H1 (cell line): Measurements from ENCODE around the gene ANGPTL8. TPM values are rescaled to one million over a fixed set of nuclear protein-coding genes. Genes with fewer than 3 reads are reported as not detected.

Experiments
- CTCF ChIA-PET: fragments of 300-600 bp; sonication (Branson Sonifier 250); formaldehyde crosslinking; loops from one replicate; lab custom pipeline; 2021; ENCODE audit not compliant: partially characterized antibody; lab: Charles Lee
- POLR2A ChIA-PET: fragments of 300-600 bp; sonication (Branson Sonifier 250); formaldehyde crosslinking; loops from one replicate; lab custom pipeline; 2021; ENCODE audit warnings: inconsistent platforms; ENCODE audit not compliant: partially characterized antibody; lab: Charles Lee
- DNase-seq, 2 experiments: peaks; one replicate each; pipeline versions ENCODE4 v3.0.0 to v3.0.0-alpha.2; 2010 to 2022; ENCODE audit warnings: low spot score in 2 of 2, low read depth in 1 of 2, mixed read lengths in 1 of 2
- FAIRE-seq: peaks from 2 replicates; lab custom pipeline; 2011; peaks lifted over from hg19 to GRCh38; lab: Jason Lieb, UNC
- H2AFZ ChIP-seq: 2 replicates; pipeline ENCODE4 v1.8.1; 2012; ENCODE audit warnings: low read length, inconsistent platforms
- H2AK5ac ChIP-seq: 2 replicates; pipeline ENCODE4 v1.6.1; 2013; ENCODE audit warnings: low read depth, low read length
- H2BK120ac ChIP-seq: replicated peaks from 2 replicates; pipeline ENCODE3; 2013; ENCODE audit warnings: low read depth, low read length, inconsistent platforms
- H2BK12ac ChIP-seq: 2 replicates; pipeline ENCODE4 v1.6.1; 2013; ENCODE audit warnings: low read depth, low read length
- H2BK15ac ChIP-seq: 2 replicates; pipeline ENCODE4 v1.6.1; 2013; ENCODE audit warnings: low read length
- H2BK20ac ChIP-seq: 2 replicates; pipeline ENCODE4 v1.6.1; 2013; ENCODE audit warnings: low read length
- H2BK5ac ChIP-seq: 2 replicates; pipeline ENCODE4 v1.6.1; 2013; ENCODE audit warnings: low read depth, low read length
- H3K14ac ChIP-seq: 2 replicates; pipeline ENCODE4 v1.6.1; 2013; ENCODE audit warnings: inconsistent platforms; ENCODE audit not compliant: insufficient read length
- H3K18ac ChIP-seq: 2 replicates; pipeline ENCODE4 v1.6.1; 2013; ENCODE audit warnings: low read length; ENCODE audit errors: extremely low read depth
- H3K23ac ChIP-seq: 2 replicates; pipeline ENCODE4 v1.6.1; 2013; ENCODE audit warnings: inconsistent platforms; ENCODE audit not compliant: insufficient read length
- H3K23me2 ChIP-seq: 2 replicates; pipeline ENCODE4 v1.6.1; 2013; ENCODE audit warnings: low read depth, low read length
- H3K27ac ChIP-seq: 2 replicates; pipeline ENCODE4 v1.6.1; 2011; ENCODE audit warnings: low read depth, low read length, inconsistent platforms
- H3K27me3 ChIP-seq, 4 experiments: replicated peaks in 1 of 4; 1 replicate in 1 of 4; 2 replicates in 3 of 4; pipeline versions ENCODE4 v1.6.1 to v1.8.1; 2011 to 2013; ENCODE audit warnings: low read length in 3 of 4, mild to moderate bottlenecking in 3 of 4, inconsistent platforms in 2 of 4, mixed read lengths in 2 of 4, moderate library complexity in 1 of 4; ENCODE audit not compliant: control insufficient read depth in 3 of 4, insufficient read depth in 3 of 4; ENCODE audit errors: extremely low read depth in 1 of 4
- H3K36me3 ChIP-seq, 4 experiments: 2 replicates each; pipeline versions ENCODE4 v1.6.1 to v1.8.1; 2011 to 2013; ENCODE audit warnings: mild to moderate bottlenecking in 4 of 4, low read length in 3 of 4, moderate library complexity in 2 of 4, control low read depth in 1 of 4, inconsistent platforms in 1 of 4; ENCODE audit not compliant: insufficient read depth in 4 of 4, control insufficient read depth in 2 of 4
- H3K4ac ChIP-seq: replicated peaks from 2 replicates; pipeline ENCODE3; 2013; ENCODE audit warnings: low read length, low read depth, mixed read lengths, inconsistent platforms; ENCODE audit not compliant: insufficient read length
- H3K4me1 ChIP-seq, 4 experiments: replicated peaks in 1 of 4; 1 replicate in 1 of 4; 2 replicates in 3 of 4; pipeline versions ENCODE4 v1.6.1 to v1.8.1; 2011 to 2013; ENCODE audit warnings: low read length in 3 of 4, inconsistent platforms in 2 of 4, mixed read lengths in 1 of 4; ENCODE audit not compliant: insufficient read depth in 4 of 4, control insufficient read depth in 3 of 4
- H3K4me2 ChIP-seq, 2 experiments: 2 replicates each; pipeline versions ENCODE4 v1.6.1 to v1.8.1; 2011 to 2013; ENCODE audit warnings: low read depth in 2 of 2, low read length in 2 of 2, control low read depth in 1 of 2, inconsistent platforms in 1 of 2, mild to moderate bottlenecking in 1 of 2; ENCODE audit not compliant: insufficient read depth in 1 of 2
- H3K4me3 ChIP-seq, 4 experiments: fragments of 200-600, 300-600 bp in 1 of 4; sonication (generic), shearing (Covaris generic), sonication (Bioruptor Twin) in 1 of 4; 2 replicates each; pipeline versions ENCODE4 v1.5.1 to v1.8.1; 2011 to 2016; ENCODE audit warnings: low read length in 4 of 4, low read depth in 3 of 4, control low read depth in 2 of 4, inconsistent platforms in 2 of 4, mild to moderate bottlenecking in 2 of 4, mixed read lengths in 1 of 4, moderate library complexity in 1 of 4; ENCODE audit not compliant: insufficient read depth in 2 of 4; ENCODE audit errors: extremely low read depth in 1 of 4
- H3K56ac ChIP-seq: replicated peaks from 2 replicates; pipeline ENCODE3; 2013; ENCODE audit warnings: low read depth, mild to moderate bottlenecking, mixed read lengths, low read length, inconsistent platforms; ENCODE audit not compliant: insufficient read length
- H3K79me1 ChIP-seq: 2 replicates; pipeline ENCODE4 v1.6.1; 2013; ENCODE audit warnings: low read depth, low read length, control low read depth
- H3K79me2 ChIP-seq, 2 experiments: 2 replicates each; pipeline versions ENCODE4 v1.6.1 to v1.8.1; 2012 to 2013; ENCODE audit warnings: low read length in 2 of 2, mild to moderate bottlenecking in 2 of 2, inconsistent platforms in 1 of 2; ENCODE audit not compliant: insufficient read depth in 2 of 2, control insufficient read depth in 1 of 2
- H3K9ac ChIP-seq, 4 experiments: replicated peaks in 1 of 4; 1 replicate in 1 of 4; 2 replicates in 3 of 4; pipeline versions ENCODE4 v1.6.1 to v1.8.1; 2011 to 2013; ENCODE audit warnings: low read depth in 3 of 4, low read length in 3 of 4, control low read depth in 2 of 4, mild to moderate bottlenecking in 2 of 4, moderate library complexity in 2 of 4, inconsistent platforms in 1 of 4; ENCODE audit errors: extremely low read depth in 1 of 4
- H3K9me3 ChIP-seq, 2 experiments: 2 replicates each; pipeline versions ENCODE4 v1.6.1 to v1.8.1; 2012 to 2013; ENCODE audit warnings: mild to moderate bottlenecking in 2 of 2, moderate library complexity in 2 of 2, control low read depth in 1 of 2, inconsistent platforms in 1 of 2, low read depth in 1 of 2, low read length in 1 of 2, mixed read lengths in 1 of 2; ENCODE audit not compliant: insufficient read depth in 2 of 2
- H4K20me1 ChIP-seq, 2 experiments: replicated peaks in 1 of 2; 2 replicates each; pipeline versions ENCODE3 to v1.8.1; 2011 to 2013; ENCODE audit warnings: inconsistent platforms in 2 of 2, low read length in 2 of 2, mild to moderate bottlenecking in 1 of 2; ENCODE audit not compliant: insufficient read depth in 2 of 2, control insufficient read depth in 1 of 2
- H4K5ac ChIP-seq: 2 replicates; pipeline ENCODE4 v1.6.1; 2013; ENCODE audit warnings: low read length, low read depth, mixed read lengths, inconsistent platforms; ENCODE audit not compliant: insufficient read length
- H4K8ac ChIP-seq: 2 replicates; pipeline ENCODE4 v1.8.0; 2013; ENCODE audit warnings: mild to moderate bottlenecking, moderate library complexity, low read length, inconsistent platforms; ENCODE audit not compliant: insufficient read depth; ENCODE audit errors: extremely low read depth
- H4K91ac ChIP-seq: replicated peaks from 2 replicates; pipeline ENCODE3; 2013; ENCODE audit warnings: low read length, mixed read lengths, inconsistent platforms; ENCODE audit not compliant: insufficient read length
- ATF2 ChIP-seq: IDR thresholded peaks from 2 replicates; pipeline ENCODE4 v1.6.1; 2012; ENCODE audit warnings: low read length, inconsistent platforms
- BACH1 ChIP-seq: IDR thresholded peaks from 2 replicates; pipeline ENCODE4 v1.6.1; 2012; ENCODE audit warnings: low read length, improper control_type of control experiment
- CREB1 ChIP-seq: IDR thresholded peaks from 2 replicates; pipeline ENCODE4 v1.6.1; 2012; ENCODE audit warnings: inconsistent platforms
- JUND ChIP-seq: IDR thresholded peaks from 2 replicates; pipeline ENCODE4 v1.6.1; 2011; ENCODE audit warnings: mild to moderate bottlenecking, improper control_type of control experiment, low read length
- RBBP5 ChIP-seq: IDR thresholded peaks from 2 replicates; pipeline ENCODE4 v1.7.1; 2012; ENCODE audit warnings: low read depth, mild to moderate bottlenecking, inconsistent platforms, low read length, moderate library complexity, borderline replicate concordance
- SIRT6 ChIP-seq: IDR thresholded peaks from one replicate; pipeline ENCODE4 v1.7.1; 2012; ENCODE audit warnings: low read length, inconsistent platforms
- SIX5 ChIP-seq: IDR thresholded peaks from 2 replicates; pipeline ENCODE4 v1.6.1; 2011; ENCODE audit warnings: mild to moderate bottlenecking, low read depth, low read length
- SP2 ChIP-seq: IDR thresholded peaks from 2 replicates; pipeline ENCODE4 v1.6.1; 2012; ENCODE audit warnings: mild to moderate bottlenecking, low read length, inconsistent platforms
- SRF ChIP-seq: IDR thresholded peaks from 2 replicates; pipeline ENCODE4 v1.6.1; 2011; ENCODE audit warnings: mild to moderate bottlenecking, low read depth, low read length, moderate library complexity
- TCF12 ChIP-seq: IDR thresholded peaks from 2 replicates; pipeline ENCODE4 v1.6.1; 2011; ENCODE audit warnings: low read depth, mild to moderate bottlenecking, low read length
- ZNF274 ChIP-seq: IDR thresholded peaks from 2 replicates; pipeline ENCODE4 v1.7.0; 2012; ENCODE audit warnings: low read length, borderline replicate concordance; ENCODE audit errors: extremely low read depth
- WGBS, 2 experiments: shearing (Covaris generic) in 1 of 2; methylation state at CpG; one replicate each; pipeline versions ENCODE4 v1.1.6 to v1.1.7; 2013 to 2015; ENCODE audit warnings: low lambda C conversion rate in 2 of 2, mixed read lengths in 2 of 2, inconsistent platforms in 1 of 2, low coverage in 1 of 2, missing lambda C conversion rate in 1 of 2; ENCODE audit not compliant: insufficient replicate concordance in 2 of 2, insufficient coverage in 1 of 2, insufficient read length in 1 of 2; ENCODE audit errors: extremely low coverage in 1 of 2, missing lambda C conversion rate in 1 of 2; 5-methylcytosine and 5-hydroxymethylcytosine counted together
- polyA plus RNA-seq, 7 experiments: library from polyadenylated mRNA; depleted of rRNA in 3 of 7; stranded (reverse) in 5 of 7; unstranded in 2 of 7; fragments of >200 nt in 5 of 7; fragments of 200-250 nt in 2 of 7; gene quantifications; 1 replicate in 5 of 7; 2 replicates in 1 of 7; 4 replicates in 1 of 7; pipeline versions ENCODE4 v1.2.1 to v1.2.3, GENCODE V29; 2011 to 2013; ENCODE audit warnings: missing spikeins in 2 of 7, mixed read lengths in 2 of 7
- total RNA-seq: library from RNA; stranded (reverse); fragmentation: NEBNext Ultra II Directional; extraction: Animal tissue kit (Norgen Biotek cat#: 25700); gene quantifications from 2 replicates; pipeline ENCODE4 v1.2.1, GENCODE V29; 2021

ANGPTL8 gene
- total and polyA plus RNA-seq, 2 of the 8 experiments (the other 6 are each of a cell fraction or from before 2014, with no cell fraction given): not detected

GRCh38 chr19:11256189-11256588, 16.8 kb downstream of the ANGPTL8 start:
- H3K14ac ChIP-seq: no peak overlapping the region
- FAIRE-seq: no peak
- TF ChIP-seq JUND (no peak), ZNF274 (no peak), TCF12 (no peak), BACH1 (no peak), CREB1 (no peak), SIX5 (no peak), SP2 (no peak), SIRT6 (no peak), ATF2 (no peak), RBBP5 (no peak), SRF (no peak)

More at GRCh38 chr19:11256189-11256588, 16.8 kb downstream of the ANGPTL8 start:
- no peak overlapping the region for H4K91ac ChIP-seq
- H2BK5ac ChIP-seq: no peak overlapping the region
- H2BK120ac ChIP-seq: no peak overlapping the region
- 85% methylated on average over 6 of the region's 7 CpGs; no CpG with 5 or more reads in 1 of the 2 experiments for WGBS, 2 experiments
- POLR2A ChIA-PET: interaction anchor here (1.0 to 1.2 kb wide), 3 partner anchors 13 to 73 kb away, joined by 3 to 5 read pairs (median 3); no protein-coding TSS in a partner anchor
- H3K18ac ChIP-seq: no peak overlapping the region
- H3K79me1 ChIP-seq: peaks cover 3% of the 10 kb centered on the region; the same call in 1 of the 2 replicates
- no peak overlapping the region for H2BK20ac ChIP-seq
- no peak overlapping the region for H3K4me3 ChIP-seq
- no peak overlapping the region for H3K4ac ChIP-seq
- CTCF ChIA-PET: interaction anchor here (0.8 to 1.6 kb wide), 3 partner anchors 20 to 189 kb away, joined by 3 read pairs; partner anchors contain the start of gene TSPAN16
- H3K4me1 ChIP-seq: peaks cover 0 to 5% (median 0%) of the 10 kb centered on the region in 4 experiments; a peak in 3 of 7 replicates
- H3K9ac ChIP-seq: no peak overlapping the region
- no peak overlapping the region for H4K8ac ChIP-seq
- peaks cover 0 to 6% of the 10 kb centered on the region in 2 experiments; a peak in 1 of 4 replicates for H3K79me2 ChIP-seq
- DNase-seq: no peak
- H3K23ac ChIP-seq: no peak overlapping the region
- H4K5ac ChIP-seq: no peak overlapping the region
- H3K9me3 ChIP-seq: no peaks in the 10 kb centered on the region
- peaks cover 4 to 12% (median 7%) of the 10 kb centered on the region in 4 experiments; a peak in 4 of 8 replicates for H3K36me3 ChIP-seq
- no peak overlapping the region for H2AFZ ChIP-seq
- H3K23me2 ChIP-seq: no peaks in the 10 kb centered on the region
- H3K27me3 ChIP-seq: no peaks in the 10 kb centered on the region
- H3K4me2 ChIP-seq: no peak overlapping the region
- no peak overlapping the region for H3K27ac ChIP-seq
- H2BK15ac ChIP-seq: no peak overlapping the region
- peaks cover 0 to 3% of the 10 kb centered on the region in 2 experiments for H4K20me1 ChIP-seq
- no peak overlapping the region; the same call in 1 of the 2 replicates for H2BK12ac ChIP-seq
- H3K56ac ChIP-seq: no peak overlapping the region
- H2AK5ac ChIP-seq: no peak overlapping the region
